Left lung (tissue), 10 donors: ENCODE measurements around the gene RNF141. TPM values are rescaled to one million over a fixed set of nuclear protein-coding genes. Genes with fewer than 3 reads are reported as not detected.

Source experiments
- ATAC-seq: fragments of 200-7000 bp; cut with Tn5 transposase; one replicate; pipeline ENCODE4 v1.9.1; 2020; ENCODE audit warnings: moderate library complexity
- DNase-seq, 4 donors: peaks; one replicate each; pipeline ENCODE4 v3.0.0-alpha.2; 2013 to 2020
- H3K27ac ChIP-seq, 2 donors: fragments of 200-600 bp; sonication (generic) in 1 of 2; one replicate each; pipeline versions ENCODE4 v1.5.0 to v1.8.0; 2020 to 2021
- H3K27me3 ChIP-seq, 2 donors: fragments of 200-600 bp; sonication (generic) in 1 of 2; one replicate each; pipeline versions ENCODE4 v1.5.0 to v1.8.0; 2020 to 2021
- H3K36me3 ChIP-seq, 2 donors: fragments of 200-600 bp; sonication (generic) in 1 of 2; one replicate each; pipeline versions ENCODE4 v1.5.0 to v1.8.0; 2020 to 2021
- H3K4me1 ChIP-seq, 2 donors: fragments of 200-600 bp; one replicate each; pipeline ENCODE4 v1.8.0; 2021
- H3K4me3 ChIP-seq, 2 donors: fragments of 200-600 bp; sonication (generic) in 1 of 2; one replicate each; pipeline versions ENCODE4 v1.5.0 to v1.8.0; 2020 to 2021; ENCODE audit warnings: mild to moderate bottlenecking in 1 of 2
- H3K9me3 ChIP-seq, 2 donors: fragments of 200-600 bp; sonication (generic) in 1 of 2; one replicate each; pipeline versions ENCODE4 v1.5.0 to v1.8.0; 2020 to 2021
- intact Hi-C, 2 donors: fragments of 100-400 bp; cut with DNase I; formaldehyde crosslinking; loops; one replicate each; pipeline versions ENCODE4 v1.11.2 to v1.14.2; 2022
- polyA plus RNA-seq, 6 donors: library from polyadenylated mRNA; unstranded; fragments of 120-200 nt; gene quantifications; one replicate each; pipeline ENCODE4 v1.2.1, GENCODE V29; 2013; ENCODE audit not compliant: insufficient read length in 6 of 6
- total RNA-seq, 2 donors: library from RNA; stranded (reverse); fragmentation: NEBNext Ultra II Directional; extraction: Animal tissue kit (Norgen Biotek cat#: 25700); gene quantifications; one replicate each; pipeline ENCODE4 v1.2.1, GENCODE V29; 2021
- TF ChIP-seq, protein P1 (sequence below), 2 donors: fragments of 200-600 bp; sonication (generic) in 1 of 2; IDR thresholded peaks; one replicate each; pipeline versions ENCODE4 v1.5.0 to v1.8.0; 2021; ENCODE audit warnings: antibody characterized with exemption in 2 of 2
- donor health status: DM: no; HTN: yes; CAD: no.
- donor health status: DM: no; HTN: no; CAD: no.

RNF141 gene
- total and polyA plus RNA-seq, 8 donors: 30.4 to 74.7 (median 34.6) TPM

DNA sequence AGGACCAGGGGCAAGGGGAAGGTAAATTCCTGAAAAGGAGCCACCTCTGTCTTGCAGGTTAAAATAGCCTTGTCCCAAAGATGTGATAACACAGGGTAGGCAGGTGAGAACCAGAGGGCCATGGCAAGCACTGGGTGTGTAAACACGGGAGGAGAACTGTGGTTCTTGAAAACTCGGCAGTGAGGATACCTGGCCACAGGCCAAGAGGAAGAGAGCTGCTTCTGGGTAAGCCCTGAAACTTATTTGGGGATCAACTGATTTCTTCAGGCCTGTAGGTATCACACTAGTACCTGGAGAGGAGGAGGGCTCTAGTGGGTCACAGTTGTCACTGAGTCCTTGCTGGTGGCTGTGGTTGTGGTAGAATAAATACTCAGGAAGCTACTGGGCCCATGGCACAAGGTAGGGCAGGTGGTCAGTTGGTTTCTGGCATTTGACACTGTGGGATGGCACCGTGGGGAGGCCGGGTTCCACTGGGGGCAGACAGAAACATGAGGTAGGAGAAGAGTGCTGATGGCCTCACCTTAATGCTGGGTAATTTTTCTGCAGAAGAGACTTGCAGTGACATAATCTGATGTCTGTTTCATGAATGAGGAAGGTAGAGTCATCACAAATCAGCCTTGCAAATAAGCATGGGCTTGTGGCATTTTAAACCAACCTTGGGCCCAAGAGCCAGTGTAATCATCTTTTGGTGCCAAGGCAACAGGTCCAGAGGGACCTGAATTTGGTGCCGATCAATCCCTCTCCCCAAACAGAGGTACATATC lies 63.9 kb downstream of the RNF141 start:
- H3K27me3 ChIP-seq: no peaks in the 10 kb centered on the region
- intact Hi-C loops: no loop called here
- H3K4me3 ChIP-seq: no peak overlapping the region
- no peaks in the 10 kb centered on the region for H3K9me3 ChIP-seq
- no peaks in the 10 kb centered on the region for H3K4me1 ChIP-seq
- TF ChIP-seq, protein P1, sequence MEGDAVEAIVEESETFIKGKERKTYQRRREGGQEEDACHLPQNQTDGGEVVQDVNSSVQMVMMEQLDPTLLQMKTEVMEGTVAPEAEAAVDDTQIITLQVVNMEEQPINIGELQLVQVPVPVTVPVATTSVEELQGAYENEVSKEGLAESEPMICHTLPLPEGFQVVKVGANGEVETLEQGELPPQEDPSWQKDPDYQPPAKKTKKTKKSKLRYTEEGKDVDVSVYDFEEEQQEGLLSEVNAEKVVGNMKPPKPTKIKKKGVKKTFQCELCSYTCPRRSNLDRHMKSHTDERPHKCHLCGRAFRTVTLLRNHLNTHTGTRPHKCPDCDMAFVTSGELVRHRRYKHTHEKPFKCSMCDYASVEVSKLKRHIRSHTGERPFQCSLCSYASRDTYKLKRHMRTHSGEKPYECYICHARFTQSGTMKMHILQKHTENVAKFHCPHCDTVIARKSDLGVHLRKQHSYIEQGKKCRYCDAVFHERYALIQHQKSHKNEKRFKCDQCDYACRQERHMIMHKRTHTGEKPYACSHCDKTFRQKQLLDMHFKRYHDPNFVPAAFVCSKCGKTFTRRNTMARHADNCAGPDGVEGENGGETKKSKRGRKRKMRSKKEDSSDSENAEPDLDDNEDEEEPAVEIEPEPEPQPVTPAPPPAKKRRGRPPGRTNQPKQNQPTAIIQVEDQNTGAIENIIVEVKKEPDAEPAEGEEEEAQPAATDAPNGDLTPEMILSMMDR (IDR thresholded peaks at IDR 0.05): no peak
- peaks cover 0 to 82% of the 10 kb centered on the region in 2 donors for H3K36me3 ChIP-seq
- DNase-seq: no peak
- H3K27ac ChIP-seq: peak overlapping the region in 1 of 2 donors; percentile 40
- no peak for ATAC-seq

DNA sequence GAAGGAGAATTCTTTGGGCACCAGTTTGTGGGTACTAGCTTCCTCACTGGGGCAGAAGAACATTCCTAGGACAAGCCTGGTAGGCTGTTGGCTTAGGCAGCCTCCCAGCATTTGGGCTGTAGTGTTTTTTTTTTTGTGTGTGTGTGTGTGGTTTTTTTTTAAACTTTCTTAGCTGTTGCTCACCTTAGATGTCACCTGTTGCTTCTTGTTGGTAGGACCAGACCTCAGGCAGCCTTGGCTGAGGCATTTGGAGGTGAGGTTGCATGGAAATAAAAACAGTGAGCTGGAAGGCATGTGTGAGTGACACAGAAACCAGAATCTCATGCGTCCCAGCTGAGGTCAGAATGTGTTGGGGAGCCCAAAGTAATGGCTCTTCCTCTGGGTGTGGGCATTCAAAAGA lies 64.6 kb downstream of the RNF141 start:
- Histone ChIP-seq H3K27me3 (no peaks in the 10 kb centered on the region), H3K4me3 (no peak overlapping the region), H3K4me1 (no peaks in the 10 kb centered on the region), H3K27ac (peak overlapping the region in 1 of 2 donors; percentile 40), H3K9me3 (no peaks in the 10 kb centered on the region), H3K36me3 (peaks cover 0 to 75% of the 10 kb centered on the region in 2 donors)
- TF ChIP-seq, protein P1 (IDR thresholded peaks at IDR 0.05): no peak
- intact Hi-C loops: no loop called here
- no peak for ATAC-seq
- DNase-seq: no peak

DNA sequence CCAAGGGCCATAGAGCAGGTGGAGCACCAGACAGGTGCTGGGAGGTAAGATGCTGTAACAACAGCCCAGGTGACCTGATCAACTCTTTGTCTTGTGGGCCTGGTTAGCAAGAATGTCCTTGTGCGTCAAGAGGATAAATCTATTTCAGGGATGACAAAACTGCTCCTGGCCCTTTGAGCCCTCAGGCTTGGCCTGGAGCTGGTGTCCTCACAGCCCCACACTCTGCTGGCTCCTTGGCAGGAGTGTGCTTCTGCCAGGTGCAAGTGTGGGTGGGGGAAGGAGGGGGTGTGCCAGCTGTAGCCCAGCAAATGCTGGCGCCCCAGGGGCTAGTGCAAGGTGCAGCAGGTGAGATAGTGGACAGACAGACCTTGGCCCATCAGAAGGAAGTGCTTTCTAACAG lies 66.4 kb downstream of the RNF141 start:
- DNase-seq: no peak
- Histone ChIP-seq H3K4me3 (no peak overlapping the region), H3K9me3 (no peaks in the 10 kb centered on the region), H3K27me3 (no peaks in the 10 kb centered on the region), H3K4me1 (no peaks in the 10 kb centered on the region), H3K27ac (no peak overlapping the region), H3K36me3 (peaks cover 0 to 60% of the 10 kb centered on the region in 2 donors)
- TF ChIP-seq, protein P1 (IDR thresholded peaks at IDR 0.05): no peak
- no peak for ATAC-seq
- intact Hi-C loops: no loop called here

DNA sequence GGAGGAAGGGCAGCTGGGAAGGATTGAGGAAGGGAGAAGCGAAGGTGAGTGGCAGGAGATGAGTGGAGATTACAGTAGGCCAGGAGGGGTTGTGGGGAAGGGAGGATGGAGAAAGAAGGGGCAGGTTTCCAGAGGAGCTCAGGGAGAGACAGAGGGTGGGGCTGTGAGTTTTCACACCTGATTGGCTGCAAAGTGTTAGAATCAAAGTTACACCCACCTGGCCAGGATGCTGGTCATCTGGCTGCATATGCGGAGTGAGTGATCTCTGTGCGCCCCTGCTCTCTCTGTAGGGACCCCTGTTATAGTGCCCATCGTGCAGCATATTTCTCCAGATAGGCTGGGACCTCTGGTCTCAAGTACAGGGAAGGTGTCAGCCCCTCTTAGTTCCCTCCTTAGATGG lies 67.6 kb downstream of the RNF141 start:
- Histone ChIP-seq H3K27ac (no peak overlapping the region), H3K4me1 (no peaks in the 10 kb centered on the region), H3K9me3 (no peaks in the 10 kb centered on the region), H3K27me3 (no peaks in the 10 kb centered on the region), H3K4me3 (no peak overlapping the region), H3K36me3 (peaks cover 0 to 49% of the 10 kb centered on the region in 2 donors)
- intact Hi-C loops: no loop called here
- TF ChIP-seq, protein P1 (IDR thresholded peaks at IDR 0.05): no peak
- ATAC-seq: no peak
- no peak for DNase-seq

DNA sequence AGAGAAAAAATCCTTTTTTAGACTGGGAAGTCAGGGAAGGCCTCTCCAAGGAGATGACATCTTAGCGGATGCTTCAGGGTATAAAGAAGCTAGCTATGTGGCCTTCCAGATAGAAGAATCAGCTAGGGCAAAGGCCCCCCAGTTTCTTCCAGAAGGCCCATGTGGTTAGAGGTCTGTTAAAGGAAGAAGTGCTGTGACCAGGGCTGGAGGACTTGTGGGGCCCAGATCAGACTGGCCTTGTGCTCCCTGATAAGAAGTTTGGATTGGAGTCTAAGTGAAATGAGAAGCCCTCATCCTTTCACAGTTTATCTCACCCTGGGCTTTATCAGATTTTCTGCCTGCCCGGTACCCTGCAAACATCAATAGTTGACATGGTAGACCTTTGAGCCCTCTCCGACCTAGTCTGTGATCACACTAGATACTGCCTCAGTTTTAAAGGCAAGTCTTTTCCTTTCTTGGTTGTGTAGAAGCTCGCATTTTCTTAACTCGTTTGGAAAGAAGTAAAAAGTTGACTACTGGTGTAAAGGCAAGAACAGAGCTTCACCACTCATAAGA lies 78.2 kb downstream of the RNF141 start:
- DNase-seq: no peak
- Histone ChIP-seq H3K4me3 (no peak overlapping the region), H3K27me3 (no peaks in the 10 kb centered on the region), H3K4me1 (peaks cover 0 to 34% of the 10 kb centered on the region in 2 donors), H3K9me3 (no peaks in the 10 kb centered on the region), H3K27ac (no peak overlapping the region), H3K36me3 (peaks cover 0 to 63% of the 10 kb centered on the region in 2 donors)
- ATAC-seq: no peak
- intact Hi-C loops: no loop called here
- TF ChIP-seq, protein P1 (IDR thresholded peaks at IDR 0.05): no peak

Other genes with a start within 250 kb of the RNF141 start
- 10 to 100 TPM; 25.7 to 34.0 TPM for gene SBF2, start 247.0 kb downstream of the RNF141 start, total RNA-seq
- gene SBF2, start 247.0 kb downstream of the RNF141 start, polyA plus RNA-seq: 10 to 100 TPM; 43.5 to 62.6 (median 61.1) TPM
- 10 to 100 TPM in 1 of 2 donors, 1 to 10 TPM in 1; 7.3 to 51.4 TPM for gene ADM, start 236.1 kb downstream of the RNF141 start, total RNA-seq
- 10 to 100 TPM in 5 of 6 donors, 1 to 10 TPM in 1; 9.7 to 23.3 (median 12.0) TPM for gene ADM, start 236.1 kb downstream of the RNF141 start, polyA plus RNA-seq
- 10 to 100 TPM; 11.2 to 28.8 TPM for gene AMPD3, start 85.9 kb downstream of the RNF141 start, total RNA-seq
- 10 to 100 TPM in 1 of 6 donors, 1 to 10 TPM in 5; 6.6 to 10.1 (median 7.5) TPM for gene AMPD3, start 85.9 kb downstream of the RNF141 start, polyA plus RNA-seq
- gene LYVE1, start 27.5 kb upstream of the RNF141 start, total RNA-seq: 10 to 100 TPM; 40.5 to 90.1 TPM
- 100 to 1,000 TPM; 147 to 219 (median 173) TPM for gene LYVE1, start 27.5 kb upstream of the RNF141 start, polyA plus RNA-seq
- 10 to 100 TPM; 17.0 to 17.5 TPM for gene IRAG1, start 152.6 kb upstream of the RNF141 start, total RNA-seq
- 10 to 100 TPM; 11.4 to 17.8 (median 16.4) TPM for gene IRAG1, start 152.6 kb upstream of the RNF141 start, polyA plus RNA-seq
- 10 to 100 TPM; 33.8 to 38.4 TPM for gene CTR9, start 210.1 kb upstream of the RNF141 start, total RNA-seq
- 10 to 100 TPM; 54.9 to 64.6 (median 59.9) TPM for gene CTR9, start 210.1 kb upstream of the RNF141 start, polyA plus RNA-seq